Natural killer cell (primary cell): Measurements from ENCODE around the gene MYB. TPM values are rescaled to one million over a fixed set of nuclear protein-coding genes. Genes with fewer than 3 reads are reported as not detected.
"Not testable (repeated sequence)": the region's sequence is repeated elsewhere in the genome, so short reads cannot be mapped to it uniquely, and the experiment has no call there.

ENCODE experiments used
- ATAC-seq, 3 donors: fragments of 150-1000 bp in 2 of 3; fragments of 200-7000 bp in 1 of 3; cut with Tn5 transposase; 1 replicate in 1 of 3; 2 replicates in 2 of 3; pipeline ENCODE4 v1.10.0; 2021; ENCODE audit warnings: mild to moderate bottlenecking in 2 of 3, moderate library complexity in 2 of 3
- DNase-seq, 2 donors: peaks; one replicate each; pipeline versions ENCODE4 v3.0.0 to v3.0.0-alpha.2; 2013 to 2021; ENCODE audit warnings: mixed read lengths in 1 of 2
- H3K27ac ChIP-seq: one replicate; pipeline ENCODE4 v1.5.1; 2013; ENCODE audit warnings: mild to moderate bottlenecking, low read length
- H3K27me3 ChIP-seq: one replicate; pipeline ENCODE4 v1.6.1; 2013; ENCODE audit warnings: low read length; ENCODE audit not compliant: control insufficient read depth, insufficient read depth
- H3K36me3 ChIP-seq: one replicate; pipeline ENCODE4 v1.6.1; 2013; ENCODE audit warnings: low read length; ENCODE audit not compliant: control insufficient read depth, insufficient read depth
- H3K4me1 ChIP-seq: one replicate; pipeline ENCODE4 v1.6.1; 2013; ENCODE audit warnings: low read length; ENCODE audit not compliant: control insufficient read depth, insufficient read depth
- H3K4me3 ChIP-seq: one replicate; pipeline ENCODE4 v1.5.1; 2013; ENCODE audit warnings: low read length
- H3K9me3 ChIP-seq: one replicate; pipeline ENCODE4 v1.6.1; 2013; ENCODE audit warnings: low read length; ENCODE audit not compliant: control insufficient read depth, insufficient read depth
- H3K27ac Mint-ChIP-seq, 2 donors: one replicate each; pipeline ENCODE4 v1.8.0; 2022; ENCODE audit warnings: mild to moderate bottlenecking in 2 of 2, mixed read lengths in 2 of 2, moderate library complexity in 1 of 2
- H3K27me3 Mint-ChIP-seq, 2 donors: one replicate each; pipeline ENCODE4 v1.8.0; 2022; ENCODE audit warnings: low read depth in 2 of 2, mixed read lengths in 2 of 2
- H3K36me3 Mint-ChIP-seq: one replicate; pipeline ENCODE4 v1.8.0; 2022; ENCODE audit warnings: mixed read lengths
- H3K4me1 Mint-ChIP-seq, 2 donors: one replicate each; pipeline ENCODE4 v1.8.0; 2022; ENCODE audit warnings: mixed read lengths in 2 of 2
- H3K4me3 Mint-ChIP-seq: one replicate; pipeline ENCODE4 v1.8.0; 2022; ENCODE audit warnings: mild to moderate bottlenecking, moderate library complexity, mixed read lengths
- H3K9me3 Mint-ChIP-seq, 2 donors: one replicate each; pipeline ENCODE4 v1.8.0; 2022; ENCODE audit warnings: mixed read lengths in 2 of 2
- CTCF ChIP-seq: fragments of 200-600 bp; IDR thresholded peaks from one replicate; pipeline ENCODE4 v1.8.0; 2022; ENCODE audit warnings: antibody characterized with exemption
- WGBS: methylation state at CpG from one replicate; pipeline ENCODE4 v1.1.7; 2013; ENCODE audit warnings: missing lambda C conversion rate; ENCODE audit not compliant: insufficient coverage; 5-methylcytosine and 5-hydroxymethylcytosine counted together
- intact Hi-C: fragments of 100-400 bp; cut with micrococcal nuclease; formaldehyde crosslinking; loops from one replicate; pipeline ENCODE4 v1.14.2; 2022
- total RNA-seq, 4 donors: library from RNA; stranded (reverse); fragments of 120-200 nt in 1 of 4; gene quantifications; one replicate each; pipeline versions ENCODE4 v1.2.3 to v1.2.4, GENCODE V29; 2013 to 2022

The MYB gene
- total RNA-seq, 3 donors from 2014 or later (not counting 1 experiment from before 2014, with no cell fraction given): 0.40 to 3.5 (median 1.3) TPM

DNA sequence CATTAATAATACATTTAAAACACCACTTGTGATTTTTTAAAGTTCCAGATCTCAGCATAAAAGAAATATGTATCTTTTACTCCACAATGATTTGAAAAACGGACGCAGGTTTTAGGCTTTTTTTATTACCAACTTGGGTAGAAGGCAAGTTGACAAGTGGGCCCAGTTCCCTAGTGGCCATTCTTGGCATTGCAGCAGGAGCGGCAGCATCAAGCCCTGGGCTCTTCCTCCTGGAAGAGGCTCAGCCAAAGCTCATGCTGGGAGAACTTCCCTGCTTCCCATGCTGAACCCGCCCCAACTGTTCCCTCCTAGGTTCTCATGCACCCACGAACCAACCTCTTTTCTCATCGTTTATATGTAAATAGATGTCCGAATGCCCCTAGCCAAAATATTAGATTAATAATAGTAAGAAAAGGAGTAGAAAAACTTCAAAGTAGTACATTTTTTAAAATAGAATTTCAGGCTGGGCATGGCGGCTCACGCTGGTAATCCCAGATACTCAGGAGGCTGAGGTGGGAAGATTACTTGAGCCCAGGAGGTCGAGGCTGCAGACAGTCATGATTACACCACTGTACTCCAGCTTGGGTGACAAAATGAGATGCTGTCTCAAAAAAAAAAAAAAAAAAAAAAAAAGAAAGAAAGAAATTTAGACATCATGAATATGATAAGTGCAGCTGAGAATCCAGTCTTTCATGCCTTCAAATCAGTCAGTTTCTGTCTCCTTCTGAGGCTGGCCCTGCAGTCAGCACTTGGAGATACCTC is 18.2 kb upstream of the MYB start:
- Histone ChIP-seq H3K9me3 (no peaks in the 10 kb centered on the region), H3K36me3 (no peaks in the 10 kb centered on the region), H3K4me3 (no peak overlapping the region), H3K4me1 (peaks cover 2% of the 10 kb centered on the region), H3K27me3 (no peaks in the 10 kb centered on the region), H3K27ac (no peak overlapping the region)
- H3K4me3 Mint-ChIP-seq: no peak overlapping the region
- H3K4me1 Mint-ChIP-seq: peaks cover 7 to 16% of the 10 kb centered on the region in 2 donors
- no peak overlapping the region for H3K27ac Mint-ChIP-seq
- no peaks in the 10 kb centered on the region for H3K9me3 Mint-ChIP-seq
- 67% methylated on average over 7 of the region's 10 CpGs for WGBS
- intact Hi-C loops: no loop called here
- H3K36me3 Mint-ChIP-seq: no peaks in the 10 kb centered on the region
- TF ChIP-seq CTCF: peak; percentile 67
- H3K27me3 Mint-ChIP-seq: no peaks in the 10 kb centered on the region
- ATAC-seq (no peak), DNase-seq (peak in 1 of 2 donors; percentile 66)

- peak in 1 of 2 donors; percentile 84 for DNase-seq
- Histone ChIP-seq H3K4me1 (peaks cover 2% of the 10 kb centered on the region), H3K27ac (no peak overlapping the region), H3K4me3 (no peak overlapping the region), H3K27me3 (no peaks in the 10 kb centered on the region), H3K9me3 (no peaks in the 10 kb centered on the region), H3K36me3 (no peaks in the 10 kb centered on the region)
- intact Hi-C loops: no loop called here
- WGBS: 30% methylated on average over 2 of the region's 3 CpGs
- no peak overlapping the region for H3K4me3 Mint-ChIP-seq
- no peak overlapping the region for H3K27ac Mint-ChIP-seq
- peaks cover 7 to 16% of the 10 kb centered on the region in 2 donors for H3K4me1 Mint-ChIP-seq
- H3K27me3 Mint-ChIP-seq: no peaks in the 10 kb centered on the region
- ATAC-seq: peak; percentile 47 to 63 (median 55)
- H3K36me3 Mint-ChIP-seq: no peaks in the 10 kb centered on the region
- H3K9me3 Mint-ChIP-seq: no peaks in the 10 kb centered on the region
- TF ChIP-seq CTCF: no peak
Measured at GRCh38 chr6:135163440-135163738, 17.7 kb upstream of the MYB start.

DNA sequence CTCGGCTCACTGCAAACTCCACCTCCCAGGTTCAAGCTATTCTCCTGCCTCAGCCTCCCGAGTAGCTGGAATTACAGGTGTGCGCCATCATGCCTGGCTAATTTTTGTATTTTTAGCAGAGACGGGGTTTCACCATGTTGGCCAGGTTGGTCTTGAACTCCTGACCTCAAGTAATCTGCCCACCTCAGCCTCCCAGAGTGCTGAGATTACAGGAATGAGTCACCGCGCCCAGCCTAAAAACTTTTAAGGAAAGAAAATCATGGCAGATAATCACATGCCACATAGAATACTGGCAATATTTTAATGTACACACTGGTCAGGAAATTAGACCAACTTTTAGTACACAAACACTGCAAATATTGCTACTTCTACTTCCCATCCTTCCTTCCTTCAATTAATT is 16.7 kb upstream of the MYB start:
- H3K36me3 ChIP-seq, H3K27me3 ChIP-seq, ATAC-seq, intact Hi-C loops, H3K4me1 Mint-ChIP-seq, H3K27me3 Mint-ChIP-seq, H3K9me3 ChIP-seq, DNase-seq, H3K27ac ChIP-seq, H3K4me3 ChIP-seq, H3K4me3 Mint-ChIP-seq, H3K36me3 Mint-ChIP-seq, H3K4me1 ChIP-seq, H3K9me3 Mint-ChIP-seq, H3K27ac Mint-ChIP-seq: not testable (repeated sequence)
- WGBS: 89% methylated on average over 6 of the region's 6 CpGs

- H3K27me3 Mint-ChIP-seq: peaks cover 0 to 1% of the 10 kb centered on the region in 2 donors
- intact Hi-C loops: no loop called here
- Histone ChIP-seq H3K4me3 (no peak overlapping the region), H3K4me1 (no peaks in the 10 kb centered on the region), H3K27ac (no peak overlapping the region), H3K27me3 (no peaks in the 10 kb centered on the region), H3K36me3 (no peaks in the 10 kb centered on the region), H3K9me3 (no peaks in the 10 kb centered on the region)
- DNase-seq (no peak), ATAC-seq (no peak)
- no peak overlapping the region for H3K4me3 Mint-ChIP-seq
- no peaks in the 10 kb centered on the region for H3K9me3 Mint-ChIP-seq
- peaks cover 4 to 5% of the 10 kb centered on the region in 2 donors for H3K4me1 Mint-ChIP-seq
- no peak overlapping the region for H3K27ac Mint-ChIP-seq
- H3K36me3 Mint-ChIP-seq: no peaks in the 10 kb centered on the region
- no peak for TF ChIP-seq CTCF
- 87% methylated on average over 2 of the region's 2 CpGs for WGBS
Measured at GRCh38 chr6:135165031-135165430, 16.1 kb upstream of the MYB start.
